Smooth muscle cell of bladder (primary cell): ENCODE measurements around the gene PLEKHG5. TPM values are rescaled to one million over a fixed set of nuclear protein-coding genes. Genes with fewer than 3 reads are reported as not detected.

Source experiments
- total RNA-seq: library from RNA; depleted of rRNA; stranded (reverse); fragments of >200 nt; gene quantifications from 2 replicates; pipeline ENCODE4 v1.2.3, GENCODE V29; 2014

PLEKHG5 gene, protein sequence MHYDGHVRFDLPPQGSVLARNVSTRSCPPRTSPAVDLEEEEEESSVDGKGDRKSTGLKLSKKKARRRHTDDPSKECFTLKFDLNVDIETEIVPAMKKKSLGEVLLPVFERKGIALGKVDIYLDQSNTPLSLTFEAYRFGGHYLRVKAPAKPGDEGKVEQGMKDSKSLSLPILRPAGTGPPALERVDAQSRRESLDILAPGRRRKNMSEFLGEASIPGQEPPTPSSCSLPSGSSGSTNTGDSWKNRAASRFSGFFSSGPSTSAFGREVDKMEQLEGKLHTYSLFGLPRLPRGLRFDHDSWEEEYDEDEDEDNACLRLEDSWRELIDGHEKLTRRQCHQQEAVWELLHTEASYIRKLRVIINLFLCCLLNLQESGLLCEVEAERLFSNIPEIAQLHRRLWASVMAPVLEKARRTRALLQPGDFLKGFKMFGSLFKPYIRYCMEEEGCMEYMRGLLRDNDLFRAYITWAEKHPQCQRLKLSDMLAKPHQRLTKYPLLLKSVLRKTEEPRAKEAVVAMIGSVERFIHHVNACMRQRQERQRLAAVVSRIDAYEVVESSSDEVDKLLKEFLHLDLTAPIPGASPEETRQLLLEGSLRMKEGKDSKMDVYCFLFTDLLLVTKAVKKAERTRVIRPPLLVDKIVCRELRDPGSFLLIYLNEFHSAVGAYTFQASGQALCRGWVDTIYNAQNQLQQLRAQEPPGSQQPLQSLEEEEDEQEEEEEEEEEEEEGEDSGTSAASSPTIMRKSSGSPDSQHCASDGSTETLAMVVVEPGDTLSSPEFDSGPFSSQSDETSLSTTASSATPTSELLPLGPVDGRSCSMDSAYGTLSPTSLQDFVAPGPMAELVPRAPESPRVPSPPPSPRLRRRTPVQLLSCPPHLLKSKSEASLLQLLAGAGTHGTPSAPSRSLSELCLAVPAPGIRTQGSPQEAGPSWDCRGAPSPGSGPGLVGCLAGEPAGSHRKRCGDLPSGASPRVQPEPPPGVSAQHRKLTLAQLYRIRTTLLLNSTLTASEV
- 5.5 and 7.0 TPM in 2 replicates for total RNA-seq

GRCh38 chr1:6491480-6491962 is at the start of gene PLEKHG5:
Gene PLEKHG5, minus strand, starts transcription at chr1:6491667. Its CDS starts 14,096 bp downstream, at chr1:6477571.

DNA sequence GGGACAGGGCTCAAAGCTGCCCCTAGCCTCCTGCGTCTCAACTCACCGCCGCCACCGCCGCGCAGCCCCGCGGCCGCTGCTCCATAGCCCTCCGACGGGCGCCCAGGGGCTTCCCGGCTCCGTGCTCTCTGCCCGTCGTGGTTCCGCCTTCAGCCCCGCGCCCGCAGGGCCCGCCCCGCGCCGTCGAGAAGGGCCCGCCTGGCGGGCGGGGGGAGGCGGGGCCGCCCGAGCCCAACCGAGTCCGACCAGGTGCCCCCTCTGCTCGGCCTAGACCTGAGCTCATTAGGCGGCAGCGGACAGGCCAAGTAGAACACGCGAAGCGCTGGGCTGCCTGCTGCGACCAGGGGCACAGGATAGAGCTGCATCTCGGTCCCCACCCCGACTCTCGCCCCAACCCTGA is 25.4 kb downstream of the PLEKHG5 start, which contains the start of gene TNFRSF25:
TNFRSF25 (minus strand) TSS at position 151 of the 400 bp plus-strand sequence; CDS start at position 85, 66 bp downstream.

GRCh38 chr1:6424619-6425593 is 66.6 kb downstream of the PLEKHG5 start, which contains the start of gene ESPN:
Gene ESPN, plus strand, starts transcription at chr1:6424776. Its CDS starts 180 bp downstream, at chr1:6424956.

DNA sequence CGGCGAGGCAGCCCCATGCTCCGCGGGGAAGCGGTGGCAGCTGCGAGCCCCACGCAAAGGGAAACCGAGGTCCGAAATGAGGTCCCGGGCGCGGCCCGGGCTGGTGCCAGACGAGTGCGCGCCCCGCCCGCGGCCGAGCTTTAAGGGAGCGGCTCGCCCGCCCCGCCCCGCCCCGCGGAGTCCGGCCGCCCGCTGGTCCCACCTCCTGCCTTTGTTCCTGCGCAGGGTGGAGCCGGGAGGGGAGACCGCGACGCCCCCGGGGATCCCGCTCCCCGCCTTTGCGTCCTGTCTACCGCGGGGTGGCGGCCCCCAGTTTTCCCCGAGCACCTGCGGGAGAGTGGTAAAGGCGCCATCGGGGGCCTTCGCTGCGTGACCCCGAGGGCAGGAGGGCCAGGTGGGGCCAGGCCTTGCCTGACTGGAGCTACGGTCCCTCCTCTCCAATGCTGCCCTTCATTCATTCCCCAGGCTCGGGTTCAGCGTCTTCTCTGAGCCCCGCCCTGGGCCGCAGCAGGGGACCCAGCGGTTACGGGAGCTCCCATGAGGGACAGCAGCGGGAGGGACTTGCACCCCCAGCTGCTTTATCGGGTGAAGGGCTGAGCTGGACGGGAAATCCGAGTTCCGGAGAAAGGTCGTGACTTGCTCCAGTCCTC is 71.5 kb downstream of the PLEKHG5 start, which contains the start of gene HES2:
HES2 (minus strand) TSS at position 116 of the 650 bp plus-strand sequence; CDS start at position 17, 99 bp downstream.

Other genes with a start within 250 kb of the PLEKHG5 start
- not detected in 2 replicates for gene HES3, start 247.5 kb downstream of the PLEKHG5 start, total RNA-seq
- gene GPR153, start 230.6 kb downstream of the PLEKHG5 start, total RNA-seq = 3.0 and 4.9 TPM in 2 replicates
- gene ACOT7, start 97.9 kb downstream of the PLEKHG5 start, total RNA-seq = 25.4 and 37.7 TPM in 2 replicates
- 0.09 and 0.14 TPM in 2 replicates for gene HES2, start 71.7 kb downstream of the PLEKHG5 start, total RNA-seq
- not detected in 2 replicates for gene ESPN, start 66.9 kb downstream of the PLEKHG5 start, total RNA-seq
- 2.0 and 2.4 TPM in 2 replicates for gene TNFRSF25, start 25.5 kb downstream of the PLEKHG5 start, total RNA-seq
- gene NOL9, start 62.8 kb upstream of the PLEKHG5 start, total RNA-seq = 15.9 and 20.9 TPM in 2 replicates
- gene TAS1R1, start 63.6 kb upstream of the PLEKHG5 start, total RNA-seq = not detected in 2 replicates
- gene ZBTB48, start 88.3 kb upstream of the PLEKHG5 start, total RNA-seq = 14.5 and 16.0 TPM in 2 replicates
- 18.8 and 37.6 TPM in 2 replicates for gene KLHL21, start 111.2 kb upstream of the PLEKHG5 start, total RNA-seq
- gene PHF13, start 122.1 kb upstream of the PLEKHG5 start, total RNA-seq = 9.2 and 12.3 TPM in 2 replicates
- 21.8 and 29.1 TPM in 2 replicates for gene THAP3, start 133.2 kb upstream of the PLEKHG5 start, total RNA-seq
- gene DNAJC11, start 210.1 kb upstream of the PLEKHG5 start, total RNA-seq = 33.8 and 53.6 TPM in 2 replicates